GM12878 (cell line): ENCODE results near the gene SETDB1.

Source experiments
- RFX5 ChIP-seq: IDR thresholded peaks from 2 replicates; pipeline ENCODE4 v1.6.1; 2011; ENCODE audit warnings: low read depth, low read length, improper control_type of control experiment
- TF ChIP-seq, protein P1 (sequence below): fragments of 450-650 bp; formaldehyde crosslinking; IDR thresholded peaks from 2 replicates; pipeline ENCODE4 v1.4.0; 2020; ENCODE audit warnings: mild to moderate bottlenecking, moderate library complexity
- TF ChIP-seq, protein P2 (sequence below), 3 experiments: IDR thresholded peaks in 2 of 3; conservative IDR thresholded peaks in 1 of 3; 2 replicates each; pipeline ENCODE4 v1.5.1; 2011; ENCODE audit warnings: low read depth in 3 of 3, low read length in 3 of 3, mild to moderate bottlenecking in 3 of 3, control low read depth in 2 of 3, moderate library complexity in 2 of 3, inconsistent platforms in 1 of 3, mixed read lengths in 1 of 3; ENCODE audit not compliant: control insufficient read depth in 2 of 3, insufficient read depth in 1 of 3; ENCODE audit errors: extremely low read depth in 1 of 3

DNA sequence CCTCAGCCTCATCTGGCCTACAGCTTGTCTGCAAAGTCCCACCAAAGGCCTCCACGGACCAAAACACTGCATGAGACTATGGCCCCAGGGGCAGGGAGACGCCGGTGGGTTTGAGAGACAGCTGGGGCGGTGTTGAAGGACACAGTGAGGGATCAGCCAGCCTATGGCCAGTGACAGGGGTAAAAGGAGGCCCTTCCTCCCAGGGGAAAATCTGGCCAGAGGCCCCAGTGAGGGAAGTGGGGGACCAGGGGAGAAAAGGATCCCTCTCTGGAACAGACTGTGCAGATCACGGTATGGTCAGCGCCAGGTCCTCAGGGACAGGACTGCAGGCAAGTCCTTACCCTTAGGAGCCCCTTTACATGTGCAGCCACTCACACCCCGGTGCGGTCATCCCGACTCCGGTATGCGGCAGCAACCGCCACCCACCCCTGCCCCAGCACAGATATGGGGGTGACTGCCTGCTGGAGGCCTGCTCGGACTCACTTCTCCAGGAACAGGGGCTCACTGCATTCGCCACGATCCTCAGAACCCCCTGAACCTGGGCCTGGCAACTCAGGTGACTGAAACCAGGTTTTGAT lies 47.2 kb downstream of the SETDB1 start:
- TF ChIP-seq RFX5, result no peak
- TF ChIP-seq, protein P1, sequence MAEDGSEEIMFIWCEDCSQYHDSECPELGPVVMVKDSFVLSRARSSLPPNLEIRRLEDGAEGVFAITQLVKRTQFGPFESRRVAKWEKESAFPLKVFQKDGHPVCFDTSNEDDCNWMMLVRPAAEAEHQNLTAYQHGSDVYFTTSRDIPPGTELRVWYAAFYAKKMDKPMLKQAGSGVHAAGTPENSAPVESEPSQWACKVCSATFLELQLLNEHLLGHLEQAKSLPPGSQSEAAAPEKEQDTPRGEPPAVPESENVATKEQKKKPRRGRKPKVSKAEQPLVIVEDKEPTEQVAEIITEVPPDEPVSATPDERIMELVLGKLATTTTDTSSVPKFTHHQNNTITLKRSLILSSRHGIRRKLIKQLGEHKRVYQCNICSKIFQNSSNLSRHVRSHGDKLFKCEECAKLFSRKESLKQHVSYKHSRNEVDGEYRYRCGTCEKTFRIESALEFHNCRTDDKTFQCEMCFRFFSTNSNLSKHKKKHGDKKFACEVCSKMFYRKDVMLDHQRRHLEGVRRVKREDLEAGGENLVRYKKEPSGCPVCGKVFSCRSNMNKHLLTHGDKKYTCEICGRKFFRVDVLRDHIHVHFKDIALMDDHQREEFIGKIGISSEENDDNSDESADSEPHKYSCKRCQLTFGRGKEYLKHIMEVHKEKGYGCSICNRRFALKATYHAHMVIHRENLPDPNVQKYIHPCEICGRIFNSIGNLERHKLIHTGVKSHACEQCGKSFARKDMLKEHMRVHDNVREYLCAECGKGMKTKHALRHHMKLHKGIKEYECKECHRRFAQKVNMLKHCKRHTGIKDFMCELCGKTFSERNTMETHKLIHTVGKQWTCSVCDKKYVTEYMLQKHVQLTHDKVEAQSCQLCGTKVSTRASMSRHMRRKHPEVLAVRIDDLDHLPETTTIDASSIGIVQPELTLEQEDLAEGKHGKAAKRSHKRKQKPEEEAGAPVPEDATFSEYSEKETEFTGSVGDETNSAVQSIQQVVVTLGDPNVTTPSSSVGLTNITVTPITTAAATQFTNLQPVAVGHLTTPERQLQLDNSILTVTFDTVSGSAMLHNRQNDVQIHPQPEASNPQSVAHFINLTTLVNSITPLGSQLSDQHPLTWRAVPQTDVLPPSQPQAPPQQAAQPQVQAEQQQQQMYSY (CRISPR knock-in tag), result no peak
- TF ChIP-seq, protein P2, sequence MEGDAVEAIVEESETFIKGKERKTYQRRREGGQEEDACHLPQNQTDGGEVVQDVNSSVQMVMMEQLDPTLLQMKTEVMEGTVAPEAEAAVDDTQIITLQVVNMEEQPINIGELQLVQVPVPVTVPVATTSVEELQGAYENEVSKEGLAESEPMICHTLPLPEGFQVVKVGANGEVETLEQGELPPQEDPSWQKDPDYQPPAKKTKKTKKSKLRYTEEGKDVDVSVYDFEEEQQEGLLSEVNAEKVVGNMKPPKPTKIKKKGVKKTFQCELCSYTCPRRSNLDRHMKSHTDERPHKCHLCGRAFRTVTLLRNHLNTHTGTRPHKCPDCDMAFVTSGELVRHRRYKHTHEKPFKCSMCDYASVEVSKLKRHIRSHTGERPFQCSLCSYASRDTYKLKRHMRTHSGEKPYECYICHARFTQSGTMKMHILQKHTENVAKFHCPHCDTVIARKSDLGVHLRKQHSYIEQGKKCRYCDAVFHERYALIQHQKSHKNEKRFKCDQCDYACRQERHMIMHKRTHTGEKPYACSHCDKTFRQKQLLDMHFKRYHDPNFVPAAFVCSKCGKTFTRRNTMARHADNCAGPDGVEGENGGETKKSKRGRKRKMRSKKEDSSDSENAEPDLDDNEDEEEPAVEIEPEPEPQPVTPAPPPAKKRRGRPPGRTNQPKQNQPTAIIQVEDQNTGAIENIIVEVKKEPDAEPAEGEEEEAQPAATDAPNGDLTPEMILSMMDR (IDR thresholded peaks at IDR 0.05 in 2 of 3, conservative IDR thresholded peaks at IDR 0.05 in 1 of 3; ENCODE audit: control insufficient read depth in 2 of 3, extremely low read depth in 1 of 3, insufficient read depth in 1 of 3, low read depth in 3 of 3, low read length in 3 of 3), result no peak
